GM21360 (cell line): ENCODE data around the gene LNX2.

Source experiments
- ATAC-seq: cut with Tn5 transposase; IDR thresholded peaks from one replicate; pipeline ENCODE4 v1.9.1; 2021; ENCODE audit warnings: mild to moderate bottlenecking, moderate library complexity; ENCODE audit not compliant: unreplicated experiment

LNX2 gene

GRCh38 chr13:27620377-27621115, at the start of gene LNX2:
Gene LNX2, minus strand, starts transcription at chr13:27620529. Its CDS starts 38,826 bp downstream, at chr13:27581703.
- ATAC-seq = peak; percentile 83

GRCh38 chr13:27667946-27668345, 47.6 kb upstream of the LNX2 start:
- ATAC-seq = no peak

GRCh38 chr13:27666951-27667350, 46.6 kb upstream of the LNX2 start:
- ATAC-seq = no peak

GRCh38 chr13:27665761-27666160, 45.4 kb upstream of the LNX2 start:
- ATAC-seq = no peak

GRCh38 chr13:27665333-27665732, 45.0 kb upstream of the LNX2 start:
- no peak for ATAC-seq

GRCh38 chr13:27663947-27664346, 43.6 kb upstream of the LNX2 start:
- ATAC-seq = no peak

- ATAC-seq = no peak
Observed at GRCh38 chr13:27662738-27663470, 42.6 kb upstream of the LNX2 start.

GRCh38 chr13:27661017-27661416, 40.7 kb upstream of the LNX2 start:
- no peak for ATAC-seq

GRCh38 chr13:27660511-27660910, 40.2 kb upstream of the LNX2 start:
- no peak for ATAC-seq

- ATAC-seq = no peak
Observed at GRCh38 chr13:27659145-27659865, 39.0 kb upstream of the LNX2 start.

GRCh38 chr13:27658546-27658945, 38.2 kb upstream of the LNX2 start:
- no peak for ATAC-seq

GRCh38 chr13:27657724-27658123, 37.4 kb upstream of the LNX2 start:
- ATAC-seq = no peak

GRCh38 chr13:27654816-27655215, 34.5 kb upstream of the LNX2 start:
- no peak for ATAC-seq

- no peak for ATAC-seq
Observed at GRCh38 chr13:27654059-27654458, 33.7 kb upstream of the LNX2 start.

- no peak for ATAC-seq
Observed at GRCh38 chr13:27650312-27650711, 30.0 kb upstream of the LNX2 start.

GRCh38 chr13:27644302-27644701, 24.0 kb upstream of the LNX2 start:
- ATAC-seq = no peak

GRCh38 chr13:27643334-27644132, 23.2 kb upstream of the LNX2 start:
- no peak for ATAC-seq

GRCh38 chr13:27641711-27642502, 21.6 kb upstream of the LNX2 start:
- no peak for ATAC-seq

GRCh38 chr13:27639186-27639585, 18.9 kb upstream of the LNX2 start:
- no peak for ATAC-seq

GRCh38 chr13:27638521-27638920, 18.2 kb upstream of the LNX2 start:
- ATAC-seq = no peak
